H9 (cell line): Measurements from ENCODE around the gene NEDD4L. TPM values are rescaled to one million over a fixed set of nuclear protein-coding genes. Genes with fewer than 3 reads are reported as not detected.
A peak's percentile ranks its signal among the peaks of the same experiment; 100 is the strongest.

ENCODE experiments used
- DNase-seq: peaks from one replicate; pipeline ENCODE4 v3.0.0-alpha.2; 2017
- H2AFZ ChIP-seq: one replicate; pipeline ENCODE4 v1.6.1; 2013; ENCODE audit warnings: mild to moderate bottlenecking, low read length, control low read depth, moderate library complexity
- H2AK5ac ChIP-seq: 2 replicates; pipeline ENCODE4 v1.6.1; 2013; ENCODE audit warnings: low read length, control low read depth, mixed read lengths; ENCODE audit not compliant: insufficient read length
- H2BK120ac ChIP-seq: one replicate; pipeline ENCODE4 v1.6.1; 2013; ENCODE audit warnings: low read depth, mild to moderate bottlenecking, low read length, control low read depth, inconsistent platforms; ENCODE audit not compliant: poor library complexity, severe bottlenecking
- H2BK12ac ChIP-seq: 2 replicates; pipeline ENCODE4 v1.6.1; 2013; ENCODE audit warnings: low read length, control low read depth, mixed read lengths, low read depth; ENCODE audit not compliant: insufficient read length
- H2BK15ac ChIP-seq: 2 replicates; pipeline ENCODE4 v1.6.1; 2013; ENCODE audit warnings: low read depth, low read length, control low read depth
- H2BK20ac ChIP-seq: one replicate; pipeline ENCODE4 v1.6.1; 2013; ENCODE audit warnings: low read depth, mild to moderate bottlenecking, low read length, control low read depth, inconsistent platforms; ENCODE audit not compliant: poor library complexity, severe bottlenecking
- H2BK5ac ChIP-seq: 2 replicates; pipeline ENCODE4 v1.6.1; 2013; ENCODE audit warnings: low read length, control low read depth, mixed read lengths; ENCODE audit not compliant: insufficient read length
- H3K14ac ChIP-seq: 2 replicates; pipeline ENCODE4 v1.6.1; 2013; ENCODE audit warnings: low read length, control low read depth; ENCODE audit not compliant: insufficient read depth
- H3K18ac ChIP-seq: 2 replicates; pipeline ENCODE4 v1.6.1; 2013; ENCODE audit warnings: low read depth, mild to moderate bottlenecking, mixed read lengths, low read length, control low read depth; ENCODE audit not compliant: insufficient read length
- H3K23ac ChIP-seq: 2 replicates; pipeline ENCODE4 v1.6.1; 2013; ENCODE audit warnings: low read length, control low read depth, mixed read lengths, low read depth; ENCODE audit not compliant: insufficient read length
- H3K23me2 ChIP-seq: 2 replicates; pipeline ENCODE4 v1.6.1; 2013; ENCODE audit warnings: low read depth, mild to moderate bottlenecking, mixed read lengths, low read length, control low read depth; ENCODE audit not compliant: insufficient read length, poor library complexity, severe bottlenecking
- H3K27ac ChIP-seq: 2 replicates; pipeline ENCODE4 v1.5.1; 2013; ENCODE audit warnings: low read length, control low read depth, mixed read lengths, low read depth; ENCODE audit not compliant: insufficient read length
- H3K27me3 ChIP-seq: 2 replicates; pipeline ENCODE4 v1.6.1; 2013; ENCODE audit warnings: low read length, control low read depth, inconsistent platforms; ENCODE audit not compliant: insufficient read depth
- H3K4ac ChIP-seq: 2 replicates; pipeline ENCODE4 v1.6.1; 2013; ENCODE audit warnings: low read depth, mild to moderate bottlenecking, control low read depth, inconsistent platforms, low read length, moderate library complexity
- H3K4me1 ChIP-seq: 2 replicates; pipeline ENCODE4 v1.6.1; 2013; ENCODE audit warnings: low read length, control low read depth, inconsistent platforms; ENCODE audit not compliant: insufficient read depth
- H3K4me2 ChIP-seq: 2 replicates; pipeline ENCODE4 v1.6.1; 2013; ENCODE audit warnings: low read length, control low read depth, mixed read lengths; ENCODE audit not compliant: insufficient read length, insufficient read depth
- H3K56ac ChIP-seq: 2 replicates; pipeline ENCODE4 v1.6.1; 2013; ENCODE audit warnings: low read depth, mild to moderate bottlenecking, mixed read lengths, low read length, control low read depth; ENCODE audit not compliant: insufficient read length
- H3K79me1 ChIP-seq: 2 replicates; pipeline ENCODE4 v1.6.1; 2013; ENCODE audit warnings: low read depth, mild to moderate bottlenecking, moderate library complexity, low read length, control low read depth, inconsistent platforms; ENCODE audit not compliant: insufficient read depth, poor library complexity, severe bottlenecking
- H3K79me2 ChIP-seq: 2 replicates; pipeline ENCODE4 v1.6.1; 2013; ENCODE audit warnings: low read length, control low read depth, inconsistent platforms; ENCODE audit not compliant: insufficient read depth
- H3K9ac ChIP-seq: 2 replicates; pipeline ENCODE4 v1.6.1; 2013; ENCODE audit warnings: low read length, control low read depth, mixed read lengths; ENCODE audit not compliant: insufficient read length; ENCODE audit errors: extremely low read depth
- H3K9me3 ChIP-seq: one replicate; pipeline ENCODE4 v1.6.1; 2013; ENCODE audit warnings: low read depth, low read length, inconsistent platforms; ENCODE audit not compliant: control insufficient read depth
- H3T11ph ChIP-seq: one replicate; pipeline ENCODE4 v1.6.1; 2013; ENCODE audit warnings: mild to moderate bottlenecking, low read length, control low read depth, inconsistent platforms
- H4K20me1 ChIP-seq: one replicate; pipeline ENCODE4 v1.6.1; 2013; ENCODE audit not compliant: control insufficient read depth, insufficient read length, insufficient read depth
- H4K5ac ChIP-seq: 2 replicates; pipeline ENCODE4 v1.6.1; 2013; ENCODE audit warnings: low read depth, mild to moderate bottlenecking, mixed read lengths, low read length, control low read depth; ENCODE audit not compliant: insufficient read length
- H4K8ac ChIP-seq: replicated peaks from 2 replicates; pipeline ENCODE4 v1.6.1; 2013; ENCODE audit warnings: low read length, control low read depth, mixed read lengths, low read depth; ENCODE audit not compliant: insufficient read length
- H4K91ac ChIP-seq: 2 replicates; pipeline ENCODE4 v1.6.1; 2013; ENCODE audit warnings: low read depth, mild to moderate bottlenecking, moderate library complexity, mixed read lengths, low read length, control low read depth; ENCODE audit not compliant: insufficient read length
- H3K27ac Mint-ChIP-seq, 3 experiments: 2 replicates in 2 of 3; 3 replicates in 1 of 3; pipeline ENCODE4 v1.8.0; 2020 to 2021; ENCODE audit warnings: mixed read lengths in 3 of 3, mild to moderate bottlenecking in 1 of 3, moderate library complexity in 1 of 3
- H3K27me3 Mint-ChIP-seq: 2 replicates; pipeline ENCODE4 v1.8.0; 2021; ENCODE audit warnings: low read depth, mild to moderate bottlenecking, moderate library complexity, mixed read lengths
- H3K36me3 Mint-ChIP-seq, 3 experiments: 2 replicates in 2 of 3; 3 replicates in 1 of 3; pipeline ENCODE4 v1.8.0; 2020 to 2021; ENCODE audit warnings: low read depth in 3 of 3, mixed read lengths in 3 of 3; ENCODE audit not compliant: insufficient read depth in 1 of 3
- H3K4me1 Mint-ChIP-seq, 2 experiments: 2 replicates each; pipeline ENCODE4 v1.8.0; 2020; ENCODE audit warnings: mixed read lengths in 2 of 2
- H3K4me3 Mint-ChIP-seq, 2 experiments: 2 replicates in 1 of 2; 3 replicates in 1 of 2; pipeline ENCODE4 v1.8.0; 2020 to 2021; ENCODE audit warnings: mild to moderate bottlenecking in 2 of 2, mixed read lengths in 2 of 2, moderate library complexity in 1 of 2
- H3K9me3 Mint-ChIP-seq, 2 experiments: 2 replicates in 1 of 2; 3 replicates in 1 of 2; pipeline ENCODE4 v1.8.0; 2020; ENCODE audit warnings: mild to moderate bottlenecking in 2 of 2, mixed read lengths in 2 of 2, moderate library complexity in 1 of 2
- WGBS: extraction: QIAGEN DNeasy Blood & Tissue Kit; methylation state at CpG from one replicate; pipeline ENCODE4 v1.1.7; 2013; ENCODE audit warnings: missing lambda C conversion rate, low lambda C conversion rate, mixed read lengths; ENCODE audit not compliant: insufficient read length; ENCODE audit errors: extremely low coverage; 5-methylcytosine and 5-hydroxymethylcytosine counted together
- total RNA-seq: library from RNA; stranded (reverse); gene quantifications from 2 replicates; pipeline ENCODE4 v1.2.1, GENCODE V29; 2021
- TF ChIP-seq, protein P1 (sequence below): fragments of 200-600 bp; sonication (generic); conservative IDR thresholded peaks from 3 replicates; pipeline ENCODE4 v1.8.0; 2021; ENCODE audit warnings: antibody characterized with exemption, mild to moderate bottlenecking

Gene NEDD4L
- total RNA-seq, 1 experiment from 2014 or later = 76.3 TPM

DNA sequence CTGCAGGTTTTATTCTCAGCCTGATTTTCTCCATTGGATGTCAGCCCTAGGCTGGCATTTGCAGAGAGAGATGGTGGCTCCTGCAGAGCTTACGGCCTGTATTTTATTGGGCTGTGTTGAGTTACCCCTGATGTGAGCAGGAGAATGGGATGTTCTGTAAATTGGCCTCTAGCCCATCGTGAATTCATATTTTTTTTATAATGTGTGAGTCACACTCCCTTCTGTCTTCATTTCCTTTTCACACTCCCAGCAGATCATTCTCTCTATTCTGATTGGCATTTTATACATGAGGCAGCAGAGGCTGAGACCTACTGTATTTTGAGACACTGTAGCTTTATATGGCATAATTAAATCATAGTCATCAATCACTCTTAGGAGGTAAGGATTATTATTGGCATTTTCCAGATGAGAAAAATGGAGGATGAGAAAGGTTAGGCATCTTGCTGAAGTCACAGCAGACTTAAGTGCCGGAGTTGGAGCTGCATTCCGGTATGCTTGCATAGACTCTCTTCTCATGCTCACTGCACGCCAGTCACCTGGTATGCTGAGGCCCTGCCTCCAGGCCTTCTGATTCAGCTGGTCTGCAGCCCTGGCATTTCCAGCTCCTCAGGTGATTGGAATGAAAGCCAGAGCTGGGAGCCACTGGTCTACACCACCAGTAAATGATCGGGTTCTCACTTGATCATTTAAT, 142.4 kb downstream of the NEDD4L start:
- WGBS = no CpG with 5 or more reads among the region's 6 CpGs
- Histone ChIP-seq H2BK20ac (no peak overlapping the region), H4K5ac (no peak overlapping the region), H2AK5ac (no peak overlapping the region), H3K4ac (no peak overlapping the region), H3K9ac (no peak overlapping the region), H3K79me2 (no peaks in the 10 kb centered on the region; the same call in 1 of the 2 replicates), H4K91ac (no peak overlapping the region), H2AFZ (no peak overlapping the region), H2BK5ac (no peak overlapping the region), H3T11ph (no peak overlapping the region), H3K4me2 (no peak overlapping the region), H4K20me1 (no peaks in the 10 kb centered on the region), H3K18ac (no peak overlapping the region), H3K14ac (no peak overlapping the region; the same call in 1 of the 2 replicates), H3K79me1 (no peaks in the 10 kb centered on the region), H2BK120ac (no peak overlapping the region), H3K56ac (no peak overlapping the region), H3K23me2 (no peaks in the 10 kb centered on the region), H3K27me3 (no peaks in the 10 kb centered on the region), H3K4me1 (peaks cover 16% of the 10 kb centered on the region; the same call in 1 of the 2 replicates), H3K23ac (no peak overlapping the region), H3K9me3 (no peaks in the 10 kb centered on the region), H2BK15ac (no peak overlapping the region), H3K27ac (no peak overlapping the region), H2BK12ac (no peak overlapping the region), H4K8ac (no peak overlapping the region)
- DNase-seq = no peak
- H3K27ac Mint-ChIP-seq = peak overlapping the region in 1 of 3 experiments; percentile 72; a peak in 1 of 7 replicates
- 0 out of 2 replicates have a peak, but pooled peaks cover 1% of the 10 kb centered on the region for H3K27me3 Mint-ChIP-seq
- H3K4me3 Mint-ChIP-seq = no peak overlapping the region
- TF ChIP-seq, protein P1, sequence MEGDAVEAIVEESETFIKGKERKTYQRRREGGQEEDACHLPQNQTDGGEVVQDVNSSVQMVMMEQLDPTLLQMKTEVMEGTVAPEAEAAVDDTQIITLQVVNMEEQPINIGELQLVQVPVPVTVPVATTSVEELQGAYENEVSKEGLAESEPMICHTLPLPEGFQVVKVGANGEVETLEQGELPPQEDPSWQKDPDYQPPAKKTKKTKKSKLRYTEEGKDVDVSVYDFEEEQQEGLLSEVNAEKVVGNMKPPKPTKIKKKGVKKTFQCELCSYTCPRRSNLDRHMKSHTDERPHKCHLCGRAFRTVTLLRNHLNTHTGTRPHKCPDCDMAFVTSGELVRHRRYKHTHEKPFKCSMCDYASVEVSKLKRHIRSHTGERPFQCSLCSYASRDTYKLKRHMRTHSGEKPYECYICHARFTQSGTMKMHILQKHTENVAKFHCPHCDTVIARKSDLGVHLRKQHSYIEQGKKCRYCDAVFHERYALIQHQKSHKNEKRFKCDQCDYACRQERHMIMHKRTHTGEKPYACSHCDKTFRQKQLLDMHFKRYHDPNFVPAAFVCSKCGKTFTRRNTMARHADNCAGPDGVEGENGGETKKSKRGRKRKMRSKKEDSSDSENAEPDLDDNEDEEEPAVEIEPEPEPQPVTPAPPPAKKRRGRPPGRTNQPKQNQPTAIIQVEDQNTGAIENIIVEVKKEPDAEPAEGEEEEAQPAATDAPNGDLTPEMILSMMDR = no peak
- peaks cover 41 to 46% of the 10 kb centered on the region in 2 experiments for H3K4me1 Mint-ChIP-seq
- H3K36me3 Mint-ChIP-seq = peaks cover 0 to 4% (median 0%) of the 10 kb centered on the region in 3 experiments; a peak in 2 of 7 replicates
- peaks cover 2 to 3% of the 10 kb centered on the region in 2 experiments; a peak in 3 of 5 replicates for H3K9me3 Mint-ChIP-seq
